PC-9 (cell line): ENCODE results near the gene RNASEL. TPM values are rescaled to one million over a fixed set of nuclear protein-coding genes. Genes with fewer than 3 reads are reported as not detected.

Source experiments
- BruUV-seq: library from RNA; stranded (reverse); fragments of 400-500 nt; replicated peaks from 2 replicates; lab custom pipeline; 2021; lab: Mats Ljungman, UMichigan
- CTCF ChIA-PET: fragments of 300-600 bp; sonication (Branson Sonifier 250); formaldehyde crosslinking; loops from one replicate; lab custom pipeline; 2022; ENCODE audit warnings: antibody characterized with exemption; lab: Charles Lee
- POLR2A ChIA-PET: fragments of 300-600 bp; sonication (Branson Sonifier 250); formaldehyde crosslinking; loops from one replicate; lab custom pipeline; 2022; ENCODE audit warnings: antibody characterized with exemption; ENCODE audit not compliant: unreplicated experiment; lab: Charles Lee
- DNase-seq, 2 experiments: peaks; one replicate each; pipeline versions ENCODE4 v3.0.0 to v3.0.0-alpha.2; 2015 to 2022; ENCODE audit warnings: mixed read lengths in 1 of 2
- H2AFZ ChIP-seq: fragments of 200-600 bp; sonication (generic); 2 replicates; pipeline ENCODE4 v1.8.1; 2017; ENCODE audit warnings: antibody characterized with exemption
- H3F3A ChIP-seq: fragments of 200-600 bp; sonication (generic); 2 replicates; pipeline ENCODE4 v1.8.1; 2017; ENCODE audit warnings: antibody characterized with exemption, mild to moderate bottlenecking, low read depth; ENCODE audit not compliant: insufficient read depth
- H3K27ac ChIP-seq: fragments of 200-600 bp; sonication (generic); 2 replicates; pipeline ENCODE4 v1.6.1; 2016; ENCODE audit warnings: mixed run types
- H3K27me3 ChIP-seq: fragments of 200-600 bp; sonication (generic); 2 replicates; pipeline ENCODE4 v1.6.1; 2016; ENCODE audit warnings: low read depth, mixed run types; ENCODE audit not compliant: insufficient read depth
- H3K36me3 ChIP-seq: fragments of 200-600 bp; sonication (generic); 2 replicates; pipeline ENCODE4 v1.6.1; 2016; ENCODE audit warnings: low read depth, mixed run types
- H3K4me1 ChIP-seq: fragments of 200-600 bp; sonication (generic); replicated peaks from 2 replicates; pipeline ENCODE4 v1.6.1; 2016; ENCODE audit warnings: mixed run types; ENCODE audit not compliant: insufficient read depth
- H3K4me2 ChIP-seq: fragments of 200-600 bp; sonication (generic); 2 replicates; pipeline ENCODE4 v1.6.1; 2017; ENCODE audit warnings: mixed run types
- H3K4me3 ChIP-seq: fragments of 200-600 bp; sonication (generic); 2 replicates; pipeline ENCODE4 v1.6.1; 2016; ENCODE audit warnings: mixed run types
- H3K79me2 ChIP-seq: fragments of 200-600 bp; sonication (generic); 2 replicates; pipeline ENCODE4 v1.6.1; 2017; ENCODE audit warnings: low read depth, mixed run types
- H3K9me2 ChIP-seq: fragments of 200-600 bp; sonication (generic); 2 replicates; pipeline ENCODE4 v1.8.1; 2017; ENCODE audit warnings: mild to moderate bottlenecking; ENCODE audit not compliant: insufficient read depth
- H3K9me3 ChIP-seq: fragments of 200-600 bp; sonication (generic); 2 replicates; pipeline ENCODE4 v1.8.1; 2016; ENCODE audit warnings: low read depth; ENCODE audit not compliant: insufficient read depth
- H4K20me1 ChIP-seq: fragments of 200-600 bp; sonication (generic); 2 replicates; pipeline ENCODE4 v1.8.1; 2017; ENCODE audit not compliant: insufficient read depth
- CTCF ChIP-seq: fragments of 200-600 bp; sonication (generic); conservative IDR thresholded peaks from 2 replicates; pipeline ENCODE4 v1.6.1; 2017; ENCODE audit warnings: mixed run types, antibody characterized with exemption, mild to moderate bottlenecking, moderate library complexity
- EZH2 ChIP-seq: fragments of 200-600 bp; sonication (generic); IDR thresholded peaks from 2 replicates; pipeline ENCODE4 v1.8.0; 2017; ENCODE audit warnings: antibody characterized with exemption, low read depth
- intact Hi-C: fragments of 100-400 bp; cut with micrococcal nuclease; formaldehyde crosslinking; loops from one replicate; pipeline ENCODE4 v1.10.0; 2022; ENCODE audit not compliant: unreplicated experiment
- total RNA-seq: library from RNA; stranded (reverse); gene quantifications from 2 replicates; pipeline ENCODE4 v1.2.3, GENCODE V29; 2021

RNASEL gene
- total RNA-seq, 1 experiment from 2014 or later: 6.3 TPM

- ChIA-PET CTCF (interaction anchor here (1.1 to 2.0 kb wide), 2 partner anchors 503 to 507 kb away, joined by 4 to 7 read pairs; no protein-coding TSS in a partner anchor), POLR2A (no interaction called here)
- H3K79me2 ChIP-seq: no peaks in the 10 kb centered on the region
- peak overlapping the region; percentile 64 for H3K4me3 ChIP-seq
- peak overlapping the region; percentile 69; the same call in 1 of the 2 replicates for H3K27ac ChIP-seq
- H3F3A ChIP-seq: peaks cover 13% of the 10 kb centered on the region; the same call in 1 of the 2 replicates
- no peaks in the 10 kb centered on the region for H3K36me3 ChIP-seq
- H3K9me2 ChIP-seq: no peaks in the 10 kb centered on the region
- no peaks in the 10 kb centered on the region for H3K9me3 ChIP-seq
- DNase-seq: no peak
- peaks cover 12% of the 10 kb centered on the region for H3K4me1 ChIP-seq
- BruUV-seq: no TSS peak
- intact Hi-C loops: loop anchor here (5.0 kb wide), 1 partner anchor 191 kb away; no protein-coding TSS in a partner anchor
- no peaks in the 10 kb centered on the region for H4K20me1 ChIP-seq
- TF ChIP-seq CTCF (no peak), EZH2 (no peak)
- peak overlapping the region; percentile 91 for H3K4me2 ChIP-seq
- peak overlapping the region; percentile 96 for H2AFZ ChIP-seq
- H3K27me3 ChIP-seq: no peaks in the 10 kb centered on the region
These were observed 1.2 kb downstream of the RNASEL start for GRCh38 chr1:182587666-182588499.

- H2AFZ ChIP-seq: no peak overlapping the region
- intact Hi-C loops: loop anchor here (5.0 kb wide), 1 partner anchor 190 kb away; no protein-coding TSS in a partner anchor
- no peaks in the 10 kb centered on the region for H3K36me3 ChIP-seq
- H3K4me2 ChIP-seq: no peak overlapping the region
- no peaks in the 10 kb centered on the region for H3K27me3 ChIP-seq
- H3F3A ChIP-seq: peaks cover 13% of the 10 kb centered on the region; the same call in 1 of the 2 replicates
- CTCF ChIA-PET: no interaction called here
- no peaks in the 10 kb centered on the region for H3K9me3 ChIP-seq
- no peaks in the 10 kb centered on the region for H4K20me1 ChIP-seq
- H3K4me3 ChIP-seq: no peak overlapping the region
- BruUV-seq: no TSS peak
- no peak for DNase-seq
- TF ChIP-seq EZH2: no peak
- TF ChIP-seq CTCF: no peak
- peaks cover 12% of the 10 kb centered on the region for H3K4me1 ChIP-seq
- no peaks in the 10 kb centered on the region for H3K79me2 ChIP-seq
- H3K9me2 ChIP-seq: no peaks in the 10 kb centered on the region
- no peak overlapping the region for H3K27ac ChIP-seq
- POLR2A ChIA-PET: no interaction called here
These were observed 2.0 kb downstream of the RNASEL start for GRCh38 chr1:182587093-182587492.

- Histone ChIP-seq H3K4me1 (peaks cover 12% of the 10 kb centered on the region), H3K4me3 (no peak overlapping the region), H3F3A (peaks cover 13% of the 10 kb centered on the region; the same call in 1 of the 2 replicates), H4K20me1 (no peaks in the 10 kb centered on the region), H3K4me2 (no peak overlapping the region), H3K9me3 (no peaks in the 10 kb centered on the region), H3K27ac (no peak overlapping the region), H3K79me2 (no peaks in the 10 kb centered on the region), H3K9me2 (no peaks in the 10 kb centered on the region), H3K36me3 (no peaks in the 10 kb centered on the region), H3K27me3 (no peaks in the 10 kb centered on the region), H2AFZ (no peak overlapping the region)
- no TSS peak for BruUV-seq
- ChIA-PET CTCF (no interaction called here), POLR2A (no interaction called here)
- intact Hi-C loops: loop anchor here (5.0 kb wide), 1 partner anchor 189 kb away; no protein-coding TSS in a partner anchor
- TF ChIP-seq EZH2 (no peak), CTCF (no peak)
- DNase-seq: no peak
These were observed 2.7 kb downstream of the RNASEL start for GRCh38 chr1:182586380-182586779.
